Nephron progenitor cell (in vitro differentiated cells): ENCODE data around the gene PRKAG2.

Experiments used
- DNase-seq: peaks from one replicate; pipeline ENCODE4 v3.0.0; 2021
- H3K27ac Mint-ChIP-seq: 2 replicates; pipeline ENCODE4 v1.8.0; 2021; ENCODE audit warnings: mild to moderate bottlenecking, moderate library complexity, mixed read lengths
- H3K27me3 Mint-ChIP-seq: 2 replicates; pipeline ENCODE4 v1.8.0; 2021; ENCODE audit warnings: mild to moderate bottlenecking, low read depth, mixed read lengths; ENCODE audit not compliant: poor library complexity
- H3K36me3 Mint-ChIP-seq: 2 replicates; pipeline ENCODE4 v1.8.0; 2021; ENCODE audit warnings: low read depth, mixed read lengths
- H3K4me1 Mint-ChIP-seq: 2 replicates; pipeline ENCODE4 v1.8.0; 2021; ENCODE audit warnings: mixed read lengths
- H3K4me3 Mint-ChIP-seq: 2 replicates; pipeline ENCODE4 v1.8.0; 2021; ENCODE audit warnings: mild to moderate bottlenecking, moderate library complexity, mixed read lengths
- H3K9me3 Mint-ChIP-seq: 2 replicates; pipeline ENCODE4 v1.8.0; 2021; ENCODE audit warnings: mild to moderate bottlenecking, moderate library complexity, mixed read lengths
- CTCF ChIP-seq: fragments of 200-600 bp; sonication (generic); IDR thresholded peaks from 2 replicates; pipeline ENCODE4 v1.5.0; 2021; ENCODE audit warnings: antibody characterized with exemption

Gene PRKAG2

GRCh38 chr7:151731022-151731441 is 145.9 kb downstream of the PRKAG2 start:
- no peak overlapping the region for H3K4me3 Mint-ChIP-seq
- peaks cover 22% of the 10 kb centered on the region for H3K27me3 Mint-ChIP-seq
- H3K27ac Mint-ChIP-seq = no peak overlapping the region
- no peaks in the 10 kb centered on the region for H3K36me3 Mint-ChIP-seq
- H3K4me1 Mint-ChIP-seq = peaks cover 71% of the 10 kb centered on the region
- H3K9me3 Mint-ChIP-seq = no peaks in the 10 kb centered on the region
- TF ChIP-seq CTCF = no peak
- no peak for DNase-seq

GRCh38 chr7:151730591-151730990 is 146.3 kb downstream of the PRKAG2 start:
- no peak for DNase-seq
- Mint-ChIP-seq H3K4me1 (peaks cover 71% of the 10 kb centered on the region), H3K27ac (no peak overlapping the region), H3K4me3 (no peak overlapping the region), H3K27me3 (peaks cover 22% of the 10 kb centered on the region), H3K36me3 (no peaks in the 10 kb centered on the region), H3K9me3 (no peaks in the 10 kb centered on the region)
- no peak for TF ChIP-seq CTCF

GRCh38 chr7:151729521-151729921 is 147.4 kb downstream of the PRKAG2 start:
- Mint-ChIP-seq H3K27me3 (peaks cover 13% of the 10 kb centered on the region), H3K4me1 (peaks cover 73% of the 10 kb centered on the region), H3K36me3 (no peaks in the 10 kb centered on the region), H3K27ac (no peak overlapping the region), H3K9me3 (no peaks in the 10 kb centered on the region), H3K4me3 (no peak overlapping the region)
- DNase-seq = no peak
- TF ChIP-seq CTCF = no peak

GRCh38 chr7:151728746-151729145 is 148.2 kb downstream of the PRKAG2 start:
- H3K27me3 Mint-ChIP-seq = peaks cover 7% of the 10 kb centered on the region
- peak overlapping the region; percentile 17 for H3K4me3 Mint-ChIP-seq
- DNase-seq = no peak
- no peaks in the 10 kb centered on the region for H3K9me3 Mint-ChIP-seq
- TF ChIP-seq CTCF = no peak
- H3K4me1 Mint-ChIP-seq = peaks cover 66% of the 10 kb centered on the region
- H3K36me3 Mint-ChIP-seq = no peaks in the 10 kb centered on the region
- H3K27ac Mint-ChIP-seq = no peak overlapping the region

- Mint-ChIP-seq H3K4me1 (peaks cover 62% of the 10 kb centered on the region), H3K36me3 (no peaks in the 10 kb centered on the region), H3K9me3 (no peaks in the 10 kb centered on the region), H3K27me3 (peaks cover 7% of the 10 kb centered on the region), H3K4me3 (peak overlapping the region; percentile 17), H3K27ac (no peak overlapping the region)
- DNase-seq = no peak
- no peak for TF ChIP-seq CTCF
These were observed 148.6 kb downstream of the PRKAG2 start for GRCh38 chr7:151728286-151728660.

GRCh38 chr7:151727579-151728285 is 149.2 kb downstream of the PRKAG2 start:
- H3K27me3 Mint-ChIP-seq = peaks cover 7% of the 10 kb centered on the region
- no peak overlapping the region for H3K4me3 Mint-ChIP-seq
- no peaks in the 10 kb centered on the region for H3K36me3 Mint-ChIP-seq
- H3K9me3 Mint-ChIP-seq = no peaks in the 10 kb centered on the region
- TF ChIP-seq CTCF = no peak
- peak; percentile 53 for DNase-seq
- H3K4me1 Mint-ChIP-seq = peaks cover 60% of the 10 kb centered on the region
- no peak overlapping the region for H3K27ac Mint-ChIP-seq
